ENCODE results near the gene MCM10. TPM values are rescaled to one million over a fixed set of nuclear protein-coding genes. Genes with fewer than 3 reads are reported as not detected.
"Not testable (repeated sequence)": the region's sequence is repeated elsewhere in the genome, so short reads cannot be mapped to it uniquely, and the experiment has no call there.

MCM10 gene
- total RNA-seq, 1 experiment from 2014 or later: 22.8 TPM

DNA sequence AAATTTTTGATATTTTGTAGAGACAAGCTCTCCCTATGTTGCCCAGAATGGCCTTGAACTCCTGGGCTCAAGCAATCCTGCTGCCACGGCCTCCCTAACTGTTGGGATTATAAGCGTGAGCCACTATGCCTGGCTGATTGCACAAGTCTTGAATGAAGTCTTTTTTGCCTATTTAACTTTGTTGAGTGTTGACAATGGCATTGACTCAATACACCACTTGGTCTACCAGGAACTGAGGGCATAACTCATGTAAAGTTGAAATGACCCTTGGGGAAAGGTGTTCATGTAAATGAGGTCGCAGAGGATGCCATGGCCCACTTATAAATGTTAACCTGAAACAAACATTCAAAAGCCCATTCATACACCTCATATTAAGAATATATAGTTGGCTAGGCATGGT, 80.3 kb downstream of the MCM10 start:
- no peaks in the 10 kb centered on the region for H3K36me3 ChIP-seq (ENCODE audit: control insufficient read depth, insufficient read depth, low read length)
- CTCF ChIA-PET: no interaction called here
- POLR2A ChIA-PET: no interaction called here

DNA sequence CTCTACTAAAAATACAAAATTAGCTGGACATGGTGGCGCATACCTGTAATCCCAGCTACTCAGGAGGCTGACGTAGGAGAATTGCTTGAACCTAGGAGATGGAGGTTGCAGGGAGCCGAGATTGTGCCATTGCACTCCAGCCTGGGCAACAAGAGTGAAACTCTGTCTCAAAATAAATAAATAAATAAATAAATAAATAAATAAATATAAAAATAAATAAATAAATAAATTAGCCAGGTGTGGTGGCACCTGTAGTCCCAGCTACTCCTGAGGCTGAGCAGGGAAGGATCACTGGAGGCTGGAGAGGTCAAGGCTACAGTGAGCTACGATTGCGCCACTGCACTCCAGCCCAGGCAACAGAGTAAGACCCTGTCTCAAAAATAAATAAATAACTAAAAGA, 80.9 kb downstream of the MCM10 start:
- H3K9me3 ChIP-seq (ENCODE audit: control insufficient read depth, insufficient read depth, low read depth, low read length); CTCF ChIA-PET; in situ Hi-C loops (cut with HindIII; ENCODE audit: low pct_unique_long_range_greater_than_20kb, low sequenced_read_pairs); intact Hi-C loops (cut with micrococcal nuclease; ENCODE audit: unreplicated experiment); H3K4me1 ChIP-seq (ENCODE audit: control insufficient read depth, insufficient read depth, low read length); DNase-seq (ENCODE audit: low read depth, low spot score); ATAC-seq; H3K4me3 ChIP-seq (ENCODE audit: low read depth in 2 of 2, low read length in 2 of 2); H3K27me3 ChIP-seq (ENCODE audit: control insufficient read depth, insufficient read depth, low read length); BruUV-seq (replicated peaks); POLR2A ChIA-PET; H3K36me3 ChIP-seq (ENCODE audit: control insufficient read depth, insufficient read depth, low read length); H3K27ac ChIP-seq (ENCODE audit: low read length): not testable (repeated sequence)

More for the DNA sequence above, 80.3 kb downstream of the MCM10 start:
- in situ Hi-C loops (cut with HindIII; ENCODE audit: low pct_unique_long_range_greater_than_20kb, low sequenced_read_pairs): no loop called here
- Histone ChIP-seq H3K9me3 (ENCODE audit: control insufficient read depth, insufficient read depth, low read depth, low read length) (no peaks in the 10 kb centered on the region), H3K4me1 (ENCODE audit: control insufficient read depth, insufficient read depth, low read length) (no peaks in the 10 kb centered on the region), H3K4me3 (ENCODE audit: low read depth in 2 of 2, low read length in 2 of 2) (no peak overlapping the region), H3K27me3 (ENCODE audit: control insufficient read depth, insufficient read depth, low read length) (no peaks in the 10 kb centered on the region), H3K27ac (ENCODE audit: low read length) (no peak overlapping the region)
- ATAC-seq (no peak), DNase-seq (ENCODE audit: low read depth, low spot score) (no peak)
- no TSS peak for BruUV-seq (replicated peaks)
- TF ChIP-seq TCF7L2 (IDR thresholded peaks at IDR 0.05; ENCODE audit: low read depth, low read length): no peak
- TF ChIP-seq, protein P1, sequence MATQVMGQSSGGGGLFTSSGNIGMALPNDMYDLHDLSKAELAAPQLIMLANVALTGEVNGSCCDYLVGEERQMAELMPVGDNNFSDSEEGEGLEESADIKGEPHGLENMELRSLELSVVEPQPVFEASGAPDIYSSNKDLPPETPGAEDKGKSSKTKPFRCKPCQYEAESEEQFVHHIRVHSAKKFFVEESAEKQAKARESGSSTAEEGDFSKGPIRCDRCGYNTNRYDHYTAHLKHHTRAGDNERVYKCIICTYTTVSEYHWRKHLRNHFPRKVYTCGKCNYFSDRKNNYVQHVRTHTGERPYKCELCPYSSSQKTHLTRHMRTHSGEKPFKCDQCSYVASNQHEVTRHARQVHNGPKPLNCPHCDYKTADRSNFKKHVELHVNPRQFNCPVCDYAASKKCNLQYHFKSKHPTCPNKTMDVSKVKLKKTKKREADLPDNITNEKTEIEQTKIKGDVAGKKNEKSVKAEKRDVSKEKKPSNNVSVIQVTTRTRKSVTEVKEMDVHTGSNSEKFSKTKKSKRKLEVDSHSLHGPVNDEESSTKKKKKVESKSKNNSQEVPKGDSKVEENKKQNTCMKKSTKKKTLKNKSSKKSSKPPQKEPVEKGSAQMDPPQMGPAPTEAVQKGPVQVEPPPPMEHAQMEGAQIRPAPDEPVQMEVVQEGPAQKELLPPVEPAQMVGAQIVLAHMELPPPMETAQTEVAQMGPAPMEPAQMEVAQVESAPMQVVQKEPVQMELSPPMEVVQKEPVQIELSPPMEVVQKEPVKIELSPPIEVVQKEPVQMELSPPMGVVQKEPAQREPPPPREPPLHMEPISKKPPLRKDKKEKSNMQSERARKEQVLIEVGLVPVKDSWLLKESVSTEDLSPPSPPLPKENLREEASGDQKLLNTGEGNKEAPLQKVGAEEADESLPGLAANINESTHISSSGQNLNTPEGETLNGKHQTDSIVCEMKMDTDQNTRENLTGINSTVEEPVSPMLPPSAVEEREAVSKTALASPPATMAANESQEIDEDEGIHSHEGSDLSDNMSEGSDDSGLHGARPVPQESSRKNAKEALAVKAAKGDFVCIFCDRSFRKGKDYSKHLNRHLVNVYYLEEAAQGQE (IDR thresholded peaks at IDR 0.05; ENCODE audit: insufficient read depth in 1 of 2, low read depth in 2 of 2, low read length in 1 of 2): no peak
- TF ChIP-seq POLR2AphosphoS5 (IDR thresholded peaks at IDR 0.05; ENCODE audit: low read depth, low read length): no peak
- TF ChIP-seq SIN3A (IDR thresholded peaks at IDR 0.05; ENCODE audit: borderline replicate concordance, insufficient read depth, low read depth, low read length): no peak
- TF ChIP-seq, protein P2, sequence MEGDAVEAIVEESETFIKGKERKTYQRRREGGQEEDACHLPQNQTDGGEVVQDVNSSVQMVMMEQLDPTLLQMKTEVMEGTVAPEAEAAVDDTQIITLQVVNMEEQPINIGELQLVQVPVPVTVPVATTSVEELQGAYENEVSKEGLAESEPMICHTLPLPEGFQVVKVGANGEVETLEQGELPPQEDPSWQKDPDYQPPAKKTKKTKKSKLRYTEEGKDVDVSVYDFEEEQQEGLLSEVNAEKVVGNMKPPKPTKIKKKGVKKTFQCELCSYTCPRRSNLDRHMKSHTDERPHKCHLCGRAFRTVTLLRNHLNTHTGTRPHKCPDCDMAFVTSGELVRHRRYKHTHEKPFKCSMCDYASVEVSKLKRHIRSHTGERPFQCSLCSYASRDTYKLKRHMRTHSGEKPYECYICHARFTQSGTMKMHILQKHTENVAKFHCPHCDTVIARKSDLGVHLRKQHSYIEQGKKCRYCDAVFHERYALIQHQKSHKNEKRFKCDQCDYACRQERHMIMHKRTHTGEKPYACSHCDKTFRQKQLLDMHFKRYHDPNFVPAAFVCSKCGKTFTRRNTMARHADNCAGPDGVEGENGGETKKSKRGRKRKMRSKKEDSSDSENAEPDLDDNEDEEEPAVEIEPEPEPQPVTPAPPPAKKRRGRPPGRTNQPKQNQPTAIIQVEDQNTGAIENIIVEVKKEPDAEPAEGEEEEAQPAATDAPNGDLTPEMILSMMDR (IDR thresholded peaks at IDR 0.05): no peak
- intact Hi-C loops (cut with micrococcal nuclease; ENCODE audit: unreplicated experiment): no loop called here

DNA sequence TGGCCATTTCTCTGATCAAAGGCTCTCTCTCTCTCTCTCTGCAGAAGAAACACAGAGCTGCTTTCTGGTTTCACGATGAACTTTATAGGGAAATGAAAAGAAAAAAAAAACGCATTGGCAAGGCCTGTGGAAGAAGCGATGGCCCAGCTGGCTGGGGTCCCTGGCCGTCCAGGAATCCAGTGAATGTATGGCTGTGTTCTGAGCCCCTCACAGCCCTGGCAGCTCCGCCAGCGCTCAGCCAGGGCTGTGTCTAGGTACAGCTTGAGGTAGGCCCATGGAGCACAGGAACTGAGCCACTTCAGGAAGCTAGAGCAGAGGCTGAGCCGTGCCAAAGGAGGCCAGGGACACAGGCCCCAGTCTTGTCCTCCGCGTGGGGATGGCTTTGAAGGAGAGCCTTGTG, 85.9 kb downstream of the MCM10 start:
- H3K27ac ChIP-seq (ENCODE audit: low read length): no peak overlapping the region
- H3K9me3 ChIP-seq (ENCODE audit: control insufficient read depth, insufficient read depth, low read depth, low read length): no peaks in the 10 kb centered on the region
- intact Hi-C loops (cut with micrococcal nuclease; ENCODE audit: unreplicated experiment) (no loop called here), in situ Hi-C loops (cut with HindIII; ENCODE audit: low pct_unique_long_range_greater_than_20kb, low sequenced_read_pairs) (no loop called here)
- H3K4me1 ChIP-seq (ENCODE audit: control insufficient read depth, insufficient read depth, low read length): no peaks in the 10 kb centered on the region
- DNase-seq (ENCODE audit: low read depth, low spot score) (no peak), ATAC-seq (no peak)
- ChIA-PET POLR2A (no interaction called here), CTCF (no interaction called here)
- no peak overlapping the region for H3K4me3 ChIP-seq (ENCODE audit: low read depth in 2 of 2, low read length in 2 of 2)
- TF ChIP-seq SIN3A (IDR thresholded peaks at IDR 0.05; ENCODE audit: borderline replicate concordance, insufficient read depth, low read depth, low read length): no peak
- TF ChIP-seq, protein P2 (IDR thresholded peaks at IDR 0.05): no peak
- H3K27me3 ChIP-seq (ENCODE audit: control insufficient read depth, insufficient read depth, low read length): no peaks in the 10 kb centered on the region
- BruUV-seq (replicated peaks): no TSS peak
- no peaks in the 10 kb centered on the region for H3K36me3 ChIP-seq (ENCODE audit: control insufficient read depth, insufficient read depth, low read length)

Measured in Panc1 (cell line).